DOHH2 (cell line): ENCODE results near the gene KRT9.

Source experiments
- H3F3A ChIP-seq: fragments of 200-600 bp; sonication (generic), shearing (Covaris generic); 2 replicates; pipeline ENCODE4 v1.6.0; 2016; ENCODE audit warnings: antibody characterized with exemption, mild to moderate bottlenecking; ENCODE audit not compliant: control insufficient read depth, insufficient read depth
- H3K27ac ChIP-seq: fragments of 200-600 bp; sonication (generic); 2 replicates; pipeline ENCODE4 v1.5.1; 2014; ENCODE audit warnings: low read depth, mild to moderate bottlenecking, low read length, moderate library complexity
- H3K27me3 ChIP-seq: fragments of 200-600 bp; sonication (generic); 2 replicates; pipeline ENCODE4 v1.6.1; 2014; ENCODE audit warnings: mild to moderate bottlenecking, low read length, mixed read lengths; ENCODE audit not compliant: control insufficient read depth
- H3K36me3 ChIP-seq: fragments of 200-600 bp; sonication (generic); 2 replicates; pipeline ENCODE4 v1.6.1; 2014; ENCODE audit warnings: mild to moderate bottlenecking, low read length, moderate library complexity, mixed read lengths; ENCODE audit not compliant: control insufficient read depth
- H3K4me1 ChIP-seq: fragments of 200-600 bp; sonication (generic); 2 replicates; pipeline ENCODE4 v1.6.1; 2014; ENCODE audit warnings: mild to moderate bottlenecking, low read length, mixed read lengths; ENCODE audit not compliant: control insufficient read depth
- H3K4me2 ChIP-seq: fragments of 200-600 bp; sonication (generic); 2 replicates; pipeline ENCODE4 v1.6.0; 2014; ENCODE audit warnings: mild to moderate bottlenecking, low read length, moderate library complexity
- H3K4me3 ChIP-seq: fragments of 200-600 bp; sonication (generic); 2 replicates; pipeline ENCODE4 v1.5.1; 2014; ENCODE audit warnings: mild to moderate bottlenecking, low read length, mixed read lengths
- H3K79me2 ChIP-seq: fragments of 200-600 bp; sonication (generic); 2 replicates; pipeline ENCODE4 v1.6.1; 2014; ENCODE audit warnings: mild to moderate bottlenecking, low read length, mixed read lengths; ENCODE audit not compliant: control insufficient read depth
- H3K9me2 ChIP-seq: fragments of 200-600 bp; sonication (generic); replicated peaks from 2 replicates; pipeline ENCODE4 v1.6.1; 2014; ENCODE audit warnings: mild to moderate bottlenecking, low read length, mixed read lengths; ENCODE audit not compliant: control insufficient read depth
- H3K9me3 ChIP-seq: fragments of 200-600 bp; sonication (generic); 2 replicates; pipeline ENCODE4 v1.6.1; 2014; ENCODE audit warnings: antibody characterized with exemption, low read length, mixed read lengths; ENCODE audit not compliant: control insufficient read depth, insufficient read depth
- H4K20me1 ChIP-seq: fragments of 200-600 bp; sonication (generic); 2 replicates; pipeline ENCODE4 v1.6.0; 2014; ENCODE audit warnings: low read depth, mild to moderate bottlenecking, antibody characterized with exemption, low read length, moderate library complexity; ENCODE audit not compliant: control insufficient read depth, insufficient read depth
- CTCF ChIP-seq: fragments of 200-600 bp; sonication (generic); IDR thresholded peaks from one replicate; pipeline ENCODE4 v1.5.1; 2014; ENCODE audit warnings: antibody characterized with exemption, mild to moderate bottlenecking, low read depth, low read length; ENCODE audit not compliant: poor library complexity, severe bottlenecking
- EZH2phosphoT487 ChIP-seq: fragments of 200-600 bp; sonication (generic); IDR thresholded peaks from 2 replicates; pipeline ENCODE4 v1.6.1; 2017; ENCODE audit warnings: borderline replicate concordance, mild to moderate bottlenecking, antibody characterized with exemption, low read length, moderate library complexity, mixed read lengths

Gene KRT9

GRCh38 chr17:41619036-41619926, 47.4 kb upstream of the KRT9 start:
- H3K4me2 ChIP-seq, result no peak overlapping the region
- H3K36me3 ChIP-seq, result no peaks in the 10 kb centered on the region
- H3K4me1 ChIP-seq, result no peaks in the 10 kb centered on the region
- no peaks in the 10 kb centered on the region for H3K79me2 ChIP-seq
- H4K20me1 ChIP-seq, result no peaks in the 10 kb centered on the region
- no peak overlapping the region for H3K4me3 ChIP-seq
- H3K9me3 ChIP-seq, result no peaks in the 10 kb centered on the region
- no peak overlapping the region for H3K27ac ChIP-seq
- no peaks in the 10 kb centered on the region for H3K9me2 ChIP-seq
- no peaks in the 10 kb centered on the region for H3F3A ChIP-seq
- no peaks in the 10 kb centered on the region for H3K27me3 ChIP-seq
- TF ChIP-seq EZH2phosphoT487 (no peak), CTCF (no peak)

GRCh38 chr17:41618341-41619035, 46.6 kb upstream of the KRT9 start:
- Histone ChIP-seq H3K27me3 (no peaks in the 10 kb centered on the region), H3K27ac (no peak overlapping the region), H3K4me2 (no peak overlapping the region), H3K9me2 (no peaks in the 10 kb centered on the region), H3K79me2 (no peaks in the 10 kb centered on the region), H3K4me3 (no peak overlapping the region), H3K9me3 (no peaks in the 10 kb centered on the region), H3K4me1 (no peaks in the 10 kb centered on the region), H3F3A (no peaks in the 10 kb centered on the region), H4K20me1 (no peaks in the 10 kb centered on the region), H3K36me3 (no peaks in the 10 kb centered on the region)
- TF ChIP-seq EZH2phosphoT487 (no peak), CTCF (no peak)

GRCh38 chr17:41617698-41618097, 45.8 kb upstream of the KRT9 start:
- no peaks in the 10 kb centered on the region for H3K36me3 ChIP-seq

More at GRCh38 chr17:41617698-41618097, 45.8 kb upstream of the KRT9 start:
- no peaks in the 10 kb centered on the region for H3K4me1 ChIP-seq
- H3K27me3 ChIP-seq, result no peaks in the 10 kb centered on the region
- no peaks in the 10 kb centered on the region for H3K9me3 ChIP-seq
- no peak overlapping the region for H3K27ac ChIP-seq
- TF ChIP-seq EZH2phosphoT487, result no peak
- no peak for TF ChIP-seq CTCF
- H4K20me1 ChIP-seq, result no peaks in the 10 kb centered on the region
- H3K4me3 ChIP-seq, result no peak overlapping the region
- no peaks in the 10 kb centered on the region for H3F3A ChIP-seq
- no peaks in the 10 kb centered on the region for H3K79me2 ChIP-seq
- no peaks in the 10 kb centered on the region for H3K9me2 ChIP-seq
- no peak overlapping the region for H3K4me2 ChIP-seq
